B cell (primary cell): ENCODE data around the gene SPDYE16. TPM values are rescaled to one million over a fixed set of nuclear protein-coding genes. Genes with fewer than 3 reads are reported as not detected.

ENCODE experiments used
- polyA plus RNA-seq: library from polyadenylated mRNA; depleted of rRNA; stranded (reverse); fragments of >200 nt; gene quantifications from 2 replicates; pipeline ENCODE4 v1.2.3, GENCODE V29; 2012
- small RNA-seq: library from RNA; depleted of rRNA; stranded (forward); fragments of <200 nt; gene quantifications from one replicate; pipeline ENCODE3, GENCODE V24; 2012; ENCODE audit warnings: low replicate concordance, low read depth; ENCODE audit not compliant: insufficient read length
- total RNA-seq, 2 donors: library from RNA; stranded (reverse); fragments of 120-200 nt in 1 of 2; gene quantifications; 1 replicate in 1 of 2; 2 replicates in 1 of 2; pipeline versions ENCODE4 v1.2.3 to v1.2.4, GENCODE V29; 2013 to 2022

SPDYE16 gene
- total and polyA plus RNA-seq, 2 donors (not counting 1 experiment from before 2014, with no cell fraction given), result 0.34 to 0.69 TPM

Small RNAs within 50 kb of the gene (small RNA-seq; reads per million reads assigned to genes)
- gene RF00019, result not detected

Other genes starting within 250 kb of the SPDYE16 start
- 26.8 and 34.0 TPM in 2 replicates for gene HSPB1, start 240.6 kb downstream of the SPDYE16 start, total RNA-seq
- 343 and 441 TPM in 2 replicates for gene HSPB1, start 240.6 kb downstream of the SPDYE16 start, polyA plus RNA-seq
- 51.6 and 51.9 TPM in 2 replicates for gene YWHAG, start 184.3 kb downstream of the SPDYE16 start, total RNA-seq
- gene YWHAG, start 184.3 kb downstream of the SPDYE16 start, polyA plus RNA-seq, result 6.6 and 12.6 TPM in 2 replicates
- not detected in 2 replicates for gene SSC4D, start 133.6 kb downstream of the SPDYE16 start, total RNA-seq
- gene SSC4D, start 133.6 kb downstream of the SPDYE16 start, polyA plus RNA-seq, result 0.16 TPM in 1 of 2 replicates, not detected in the other
- gene ZP3, start 118.3 kb downstream of the SPDYE16 start, total RNA-seq, result 0.64 and 2.1 TPM in 2 replicates
- gene ZP3, start 118.3 kb downstream of the SPDYE16 start, polyA plus RNA-seq, result 4.4 and 4.5 TPM in 2 replicates
- 66.9 and 68.4 TPM in 2 replicates for gene DTX2, start 81.6 kb downstream of the SPDYE16 start, total RNA-seq
- 36.4 and 41.2 TPM in 2 replicates for gene DTX2, start 81.6 kb downstream of the SPDYE16 start, polyA plus RNA-seq
- gene UPK3B, start 32.7 kb downstream of the SPDYE16 start, total RNA-seq, result 4.9 and 6.8 TPM in 2 replicates
- gene UPK3B, start 32.7 kb downstream of the SPDYE16 start, polyA plus RNA-seq, result 1.2 and 2.8 TPM in 2 replicates
- gene POMZP3, start 84.0 kb upstream of the SPDYE16 start, total RNA-seq, result 13.3 and 18.9 TPM in 2 replicates
- 10.2 and 15.2 TPM in 2 replicates for gene POMZP3, start 84.0 kb upstream of the SPDYE16 start, polyA plus RNA-seq